K562 (cell line): ENCODE measurements around the gene FASTKD3. TPM values are rescaled to one million over a fixed set of nuclear protein-coding genes. Genes with fewer than 3 reads are reported as not detected.

Experiments used
- CREB5 ChIP-seq: fragments of 250-450 bp; sonication (Bioruptor Pico); IDR thresholded peaks from 2 replicates; pipeline ENCODE4 v1.5.0; 2020; ENCODE audit warnings: mild to moderate bottlenecking
- CTCF ChIP-seq, 3 experiments: IDR thresholded peaks in 2 of 3; conservative IDR thresholded peaks in 1 of 3; 2 replicates each; pipeline ENCODE4 v1.5.1; 2011 to 2012; ENCODE audit warnings: low read length in 3 of 3, mild to moderate bottlenecking in 3 of 3, control low read depth in 2 of 3, improper control_type of control experiment in 1 of 3, inconsistent platforms in 1 of 3, low read depth in 1 of 3, mixed read lengths in 1 of 3, moderate library complexity in 1 of 3; ENCODE audit not compliant: insufficient read depth in 2 of 3
- GABPA ChIP-seq: fragments of 200-800 bp; sonication (Bioruptor generic); conservative IDR thresholded peaks from 2 replicates; pipeline ENCODE4 v1.6.1; 2016; ENCODE audit warnings: low read depth, missing genetic modification characterization, missing compliant biosample characterization
- L3MBTL2 ChIP-seq: fragments of 450-650 bp; IDR thresholded peaks from 2 replicates; pipeline ENCODE4 v1.6.1; 2016; ENCODE audit warnings: mild to moderate bottlenecking, moderate library complexity
- MGA ChIP-seq: fragments of 450-650 bp; IDR thresholded peaks from 2 replicates; pipeline ENCODE4 v1.6.1; 2016; ENCODE audit warnings: mild to moderate bottlenecking, moderate library complexity
- NR2C2 ChIP-seq, 2 experiments: fragments of 200-800 bp in 1 of 2; sonication (Bioruptor generic) in 1 of 2; sonication (generic) in 1 of 2; formaldehyde crosslinking in 1 of 2; IDR thresholded peaks; 2 replicates each; pipeline versions ENCODE4 v1.6.1 to v1.8.0; 2016 to 2022; ENCODE audit warnings: mild to moderate bottlenecking in 1 of 2, missing compliant biosample characterization in 1 of 2, missing genetic modification characterization in 1 of 2, missing genetic modification reagents in 1 of 2
- ZNF277 ChIP-seq: fragments of 250-450 bp; sonication (Bioruptor Pico); IDR thresholded peaks from 2 replicates; pipeline ENCODE4 v1.8.0; 2022; ENCODE audit warnings: inconsistent platforms, mild to moderate bottlenecking, moderate library complexity, borderline replicate concordance
- polyA plus RNA-seq, 8 experiments: library from polyadenylated mRNA; depleted of rRNA in 4 of 8; stranded (reverse) in 5 of 8; unstranded in 3 of 8; fragments of >200 nt; fragmentation: Nextera tagmentation in 2 of 8; fragmentation: Illumina TruSeq in 1 of 8; extraction: Ambion mirVana in 2 of 8; extraction: Trizol in 1 of 8; gene quantifications; 2 replicates each; pipeline versions ENCODE4 v1.2.1 to v1.2.3, GENCODE V29; 2011 to 2014; ENCODE audit warnings: inconsistent platforms in 1 of 8, missing spikeins in 1 of 8
- total RNA-seq, 7 experiments: library from RNA; depleted of rRNA in 6 of 7; stranded (reverse); fragments of >200 nt in 6 of 7; fragmentation: Illumina TruSeq in 2 of 7; extraction: Trizol in 2 of 7; gene quantifications; 2 replicates each; pipeline versions ENCODE4 v1.2.1 to v1.2.3, GENCODE V29; 2011 to 2021; ENCODE audit warnings: low replicate concordance in 1 of 7

FASTKD3 gene
- total and polyA plus RNA-seq, 9 of the 15 experiments (the other 6 are each of a cell fraction or from before 2014, with no cell fraction given), result 17.1 to 149 (median 47.5) TPM

GRCh38 chr5:7868773-7869473 lies at the start of gene FASTKD3, which contains the start of gene MTRR (continued):
- peak; percentile 61; the same call in 1 of the 2 replicates for TF ChIP-seq MGA
- TF ChIP-seq L3MBTL2, result peak; percentile 89
- no peak; the same call in 1 of the 2 replicates for TF ChIP-seq GABPA (tag)
- TF ChIP-seq ZNF277 (CRISPR knock-in tag), result no peak
- 0 out of 2 replicates have a peak, but pooled peaks have one; percentile 20 for TF ChIP-seq NR2C2 (CRISPR knock-in tag; IDR thresholded peaks at IDR 0.05)
- TF ChIP-seq NR2C2 (tag; IDR thresholded peaks at IDR 0.05), result peak; percentile 70
- no peak for TF ChIP-seq CREB5 (CRISPR knock-in tag)
- no peak for TF ChIP-seq CTCF (IDR thresholded peaks at IDR 0.05 in 2 of 3, conservative IDR thresholded peaks at IDR 0.05 in 1 of 3; ENCODE audit: insufficient read depth in 2 of 3, low read depth in 1 of 3, low read length in 3 of 3)
